Fibroblast of skin of right quadriceps (primary cell): ENCODE measurements around the gene EXOSC2.

Experiments
- DNase-seq: peaks from one replicate; pipeline ENCODE4 v3.0.0-alpha.2; 2013

Gene EXOSC2, protein sequence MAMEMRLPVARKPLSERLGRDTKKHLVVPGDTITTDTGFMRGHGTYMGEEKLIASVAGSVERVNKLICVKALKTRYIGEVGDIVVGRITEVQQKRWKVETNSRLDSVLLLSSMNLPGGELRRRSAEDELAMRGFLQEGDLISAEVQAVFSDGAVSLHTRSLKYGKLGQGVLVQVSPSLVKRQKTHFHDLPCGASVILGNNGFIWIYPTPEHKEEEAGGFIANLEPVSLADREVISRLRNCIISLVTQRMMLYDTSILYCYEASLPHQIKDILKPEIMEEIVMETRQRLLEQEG

DNA sequence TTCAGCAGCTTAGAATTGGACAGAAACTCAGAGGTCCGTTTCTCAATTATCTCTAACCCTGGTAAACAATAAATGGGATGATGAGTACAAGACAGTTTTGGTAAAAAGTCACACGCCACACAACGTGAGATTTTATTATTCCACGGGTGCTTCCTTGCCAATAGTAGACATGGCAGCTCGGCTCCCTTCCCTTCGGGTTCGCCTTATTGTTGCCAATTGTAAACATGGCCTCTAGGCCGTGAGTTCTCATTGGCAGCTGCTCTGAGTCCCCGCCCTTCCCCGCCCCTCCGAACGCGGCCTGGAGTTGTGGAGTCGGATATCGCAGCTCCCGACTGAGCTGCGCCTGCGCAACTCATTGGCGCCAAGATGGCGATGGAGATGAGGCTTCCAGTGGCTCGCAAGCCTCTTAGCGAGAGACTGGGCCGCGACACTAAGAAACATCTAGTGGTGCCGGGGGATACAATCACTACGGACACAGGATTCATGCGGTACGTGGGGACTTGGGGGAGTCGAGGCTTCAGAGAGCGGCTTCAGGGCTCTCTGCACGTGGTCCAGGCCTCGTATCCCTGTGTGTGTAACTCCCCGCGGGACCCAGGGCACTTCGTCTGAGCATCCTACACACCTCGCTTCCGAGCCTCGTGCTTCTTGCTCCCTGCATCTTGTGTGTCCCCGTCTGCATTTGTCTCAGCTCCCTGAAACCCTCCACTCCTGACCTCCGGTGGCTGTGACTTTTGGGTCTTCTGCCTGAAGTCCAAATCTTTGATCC, at the start of gene EXOSC2:
Gene EXOSC2, plus strand, starts transcription at position 355 of the 766 bp plus-strand sequence. Its CDS starts 12 bp downstream, at position 367.
- peak; percentile 98 for DNase-seq

DNA sequence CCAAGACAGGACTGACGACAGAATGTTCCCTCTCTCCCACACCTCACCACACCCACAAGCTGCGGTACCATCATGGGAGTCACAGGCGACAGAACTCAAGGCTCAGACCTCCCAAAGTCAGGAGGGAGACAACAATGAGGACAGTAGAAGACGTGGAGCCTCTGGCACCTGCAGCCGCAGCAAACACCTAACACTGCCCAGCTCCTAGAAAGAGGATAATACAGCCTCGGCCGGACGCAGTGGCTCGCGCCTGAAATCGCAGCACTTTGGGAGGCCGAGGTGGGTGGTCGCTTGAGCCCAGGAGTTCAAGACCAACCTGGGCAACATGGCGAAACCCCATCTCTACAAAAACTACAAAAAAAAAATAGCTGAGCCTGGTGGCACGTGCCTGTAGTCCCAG, 42.4 kb upstream of the EXOSC2 start:
- no peak for DNase-seq

GRCh38 chr9:130651752-130652151, 41.8 kb upstream of the EXOSC2 start:
- no peak for DNase-seq

DNA sequence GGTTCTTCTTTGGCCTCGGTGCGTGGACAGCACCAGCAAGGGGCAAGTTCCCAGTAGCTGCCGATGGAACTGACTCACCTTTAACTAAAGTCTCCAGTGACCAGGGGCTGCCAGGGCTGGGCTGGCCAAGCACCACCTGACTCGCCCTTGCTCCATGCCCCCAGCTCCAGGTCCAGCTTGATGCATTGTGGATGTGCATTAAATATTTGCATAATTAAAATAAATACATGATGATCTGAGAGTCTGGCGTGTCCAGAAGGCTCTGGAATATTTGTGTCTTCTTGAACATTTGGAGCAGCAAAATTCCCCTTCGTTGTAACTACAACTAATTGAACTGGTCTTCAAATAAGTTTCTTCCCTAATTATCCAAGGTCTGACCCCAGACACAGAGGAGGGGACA, 38.7 kb upstream of the EXOSC2 start:
- no peak for DNase-seq

DNA sequence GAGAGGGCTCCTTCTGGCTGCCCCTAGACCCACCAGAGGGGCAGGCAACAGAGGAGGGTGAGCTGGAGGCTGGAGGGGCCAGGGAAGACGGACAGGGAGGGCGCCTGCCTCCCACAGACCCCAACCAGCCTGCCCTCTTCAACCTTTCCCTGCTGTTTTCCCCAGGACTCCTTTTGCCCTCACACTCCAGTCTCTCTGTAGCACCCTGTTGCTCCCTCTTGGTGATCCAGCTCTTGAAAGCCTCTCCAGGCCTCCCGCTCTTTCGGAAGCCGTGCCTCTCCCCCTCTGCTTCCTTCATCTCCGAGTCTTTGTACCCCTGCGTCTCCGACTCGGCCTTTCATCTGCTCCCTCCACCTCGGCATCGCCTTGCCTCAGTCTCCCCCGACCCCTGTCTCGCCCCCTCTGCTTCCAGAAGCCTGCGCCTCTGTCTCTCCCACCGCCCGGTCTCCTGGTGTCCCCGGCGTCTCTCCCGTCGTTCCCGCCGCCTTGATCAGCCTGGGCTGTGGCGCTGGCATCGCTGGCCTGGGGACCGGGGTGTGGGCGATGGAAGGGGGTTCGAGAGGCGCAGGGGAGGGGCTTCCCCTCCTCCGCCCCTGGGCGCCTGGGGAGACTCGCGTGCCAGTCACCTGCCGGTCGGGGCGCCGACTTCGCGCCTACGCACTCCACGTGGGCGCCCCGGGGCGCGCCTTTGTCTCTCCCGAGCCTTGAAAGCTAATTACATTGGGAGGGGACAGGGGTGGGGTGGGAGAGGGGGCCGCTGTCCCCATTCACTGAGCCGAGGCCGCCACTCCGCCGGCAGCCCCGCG, 34.5 kb upstream of the EXOSC2 start:
- no peak for DNase-seq

- no peak for DNase-seq
Measured at GRCh38 chr9:130659699-130660248, 33.8 kb upstream of the EXOSC2 start.

GRCh38 chr9:130660326-130660682, 33.3 kb upstream of the EXOSC2 start:
- DNase-seq = no peak

DNA sequence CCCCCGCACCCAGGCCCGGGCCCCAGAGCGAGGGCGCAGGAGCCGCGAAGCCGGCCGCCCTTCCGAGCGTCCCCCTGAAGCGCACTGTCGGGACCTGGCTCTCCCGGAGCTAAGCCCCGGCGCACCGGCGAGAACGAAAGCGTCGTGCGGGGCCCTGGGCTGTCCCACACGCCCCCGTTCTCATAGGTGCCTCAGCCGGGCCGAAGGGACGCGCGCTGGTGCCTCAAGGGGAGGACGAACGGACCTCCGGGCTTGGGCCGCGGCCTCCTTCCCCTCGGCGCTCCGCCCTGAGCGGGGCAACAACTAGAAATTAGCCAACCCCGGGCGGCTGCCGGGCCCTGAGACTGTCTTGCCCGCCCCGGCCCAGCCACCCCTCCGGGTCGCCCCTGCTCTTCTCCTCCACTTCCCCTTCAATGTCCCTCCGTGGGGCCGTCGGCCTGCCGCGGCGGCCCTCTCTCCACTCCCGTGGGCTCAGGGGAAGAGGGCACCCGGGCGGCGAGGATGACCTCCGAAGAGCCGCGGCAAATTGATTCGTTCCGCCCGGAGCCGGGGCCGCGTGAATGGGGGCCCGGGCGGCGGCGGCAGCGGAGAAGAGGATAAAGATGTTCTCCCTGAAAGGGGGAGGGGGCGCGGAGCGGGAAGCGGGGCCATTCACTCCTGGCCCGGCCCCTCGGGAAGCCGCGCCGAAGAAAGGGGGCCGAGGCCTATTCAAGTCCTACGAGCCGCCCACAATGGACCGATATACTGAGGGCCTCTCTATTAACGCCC, 32.7 kb upstream of the EXOSC2 start:
- DNase-seq = no peak

- DNase-seq = no peak
Measured at GRCh38 chr9:130661451-130662098, 32.0 kb upstream of the EXOSC2 start.

GRCh38 chr9:130662099-130662969, 31.2 kb upstream of the EXOSC2 start:
- no peak for DNase-seq

GRCh38 chr9:130662970-130663257, 30.7 kb upstream of the EXOSC2 start:
- no peak for DNase-seq

DNA sequence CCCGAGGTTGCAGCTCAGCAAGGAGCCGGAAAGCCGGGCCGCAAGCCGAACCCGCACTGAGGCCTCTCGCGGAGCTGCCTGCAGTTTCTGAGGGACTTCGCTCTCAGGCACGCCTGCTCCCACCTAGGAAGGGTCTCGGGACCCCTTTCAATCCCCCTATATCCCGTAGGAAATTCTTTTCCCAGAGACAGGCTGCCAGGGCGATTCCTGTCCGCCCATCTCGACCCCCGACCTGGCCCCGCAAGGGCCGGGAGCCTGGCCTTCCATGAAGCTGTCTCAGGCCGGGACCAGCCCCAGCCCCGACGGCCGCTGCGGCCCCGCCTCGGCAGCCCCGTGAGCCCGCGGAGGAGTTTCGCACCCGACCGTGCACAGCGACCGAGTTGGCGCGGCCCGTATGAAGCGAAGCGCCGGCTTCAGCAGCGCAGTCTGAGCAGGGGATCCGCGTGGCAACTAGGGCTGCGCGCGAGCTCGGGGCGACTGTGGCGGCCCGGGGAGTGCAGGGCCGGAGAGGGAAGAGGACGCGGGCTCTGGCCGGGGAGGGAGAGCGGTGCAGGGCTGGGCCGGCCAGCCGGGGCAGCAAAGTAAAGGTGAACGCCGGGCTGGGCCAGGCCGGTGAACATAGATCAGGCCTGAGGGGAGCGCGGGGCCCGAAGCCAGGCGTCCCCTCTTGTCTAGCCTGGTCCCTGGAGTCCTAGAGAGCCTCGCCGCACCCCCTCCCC, 30.2 kb upstream of the EXOSC2 start:
- DNase-seq = no peak

DNA sequence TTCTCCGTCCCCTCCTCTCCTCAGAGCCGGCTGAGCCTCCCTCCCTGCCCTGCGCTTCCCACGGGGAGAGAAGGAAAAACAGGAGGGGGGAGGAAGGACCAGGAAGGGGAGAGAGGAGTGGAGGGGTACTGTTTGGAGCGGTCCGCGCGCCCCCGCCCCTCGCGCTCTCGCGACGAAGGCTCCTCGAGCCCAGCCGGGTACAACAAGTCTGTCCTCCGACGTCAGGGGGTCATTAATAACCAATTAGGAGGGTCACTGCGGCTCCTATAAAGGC, 29.7 kb upstream of the EXOSC2 start:
- DNase-seq = no peak

DNA sequence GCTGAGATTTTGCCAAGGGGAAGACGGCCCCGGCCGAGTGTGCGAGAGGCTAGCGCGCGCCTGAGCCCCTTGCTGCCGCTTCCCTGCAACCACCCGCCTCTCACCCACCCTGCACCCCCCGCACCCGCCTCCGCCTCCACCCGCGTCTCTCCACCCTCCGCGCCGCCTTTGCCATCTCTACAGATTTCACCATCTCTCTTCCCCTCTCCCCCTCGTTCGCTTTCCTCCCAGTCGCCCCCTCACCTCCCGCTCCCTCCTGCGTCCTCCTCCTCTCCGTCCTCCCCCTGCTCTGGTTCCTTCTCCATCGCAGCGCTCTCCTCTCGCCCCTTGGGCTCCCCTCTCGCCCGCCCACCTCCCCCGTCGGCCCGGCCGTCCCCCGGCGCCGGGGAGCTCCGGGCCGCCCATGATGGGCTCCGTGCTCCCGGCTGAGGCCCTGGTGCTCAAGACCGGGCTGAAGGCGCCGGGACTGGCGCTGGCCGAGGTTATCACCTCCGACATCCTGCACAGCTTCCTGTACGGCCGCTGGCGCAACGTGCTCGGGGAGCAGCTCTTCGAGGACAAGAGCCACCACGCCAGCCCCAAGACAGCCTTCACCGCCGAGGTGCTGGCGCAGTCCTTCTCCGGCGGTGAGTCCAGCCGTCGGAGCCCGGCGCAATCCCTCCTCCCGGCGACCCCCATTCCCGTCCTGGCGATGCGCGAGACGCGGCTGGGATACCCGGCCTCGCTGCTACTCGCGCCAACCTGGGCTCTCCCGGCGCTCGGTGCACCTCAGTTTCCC, 29.1 kb upstream of the EXOSC2 start, which contains the start of gene PRDM12:
Gene PRDM12, plus strand, starts transcription at position 344 of the 778 bp plus-strand sequence. Its CDS starts 60 bp downstream, at position 404.
- no peak for DNase-seq

GRCh38 chr9:130665029-130665430, 28.6 kb upstream of the EXOSC2 start:
- DNase-seq = no peak

DNA sequence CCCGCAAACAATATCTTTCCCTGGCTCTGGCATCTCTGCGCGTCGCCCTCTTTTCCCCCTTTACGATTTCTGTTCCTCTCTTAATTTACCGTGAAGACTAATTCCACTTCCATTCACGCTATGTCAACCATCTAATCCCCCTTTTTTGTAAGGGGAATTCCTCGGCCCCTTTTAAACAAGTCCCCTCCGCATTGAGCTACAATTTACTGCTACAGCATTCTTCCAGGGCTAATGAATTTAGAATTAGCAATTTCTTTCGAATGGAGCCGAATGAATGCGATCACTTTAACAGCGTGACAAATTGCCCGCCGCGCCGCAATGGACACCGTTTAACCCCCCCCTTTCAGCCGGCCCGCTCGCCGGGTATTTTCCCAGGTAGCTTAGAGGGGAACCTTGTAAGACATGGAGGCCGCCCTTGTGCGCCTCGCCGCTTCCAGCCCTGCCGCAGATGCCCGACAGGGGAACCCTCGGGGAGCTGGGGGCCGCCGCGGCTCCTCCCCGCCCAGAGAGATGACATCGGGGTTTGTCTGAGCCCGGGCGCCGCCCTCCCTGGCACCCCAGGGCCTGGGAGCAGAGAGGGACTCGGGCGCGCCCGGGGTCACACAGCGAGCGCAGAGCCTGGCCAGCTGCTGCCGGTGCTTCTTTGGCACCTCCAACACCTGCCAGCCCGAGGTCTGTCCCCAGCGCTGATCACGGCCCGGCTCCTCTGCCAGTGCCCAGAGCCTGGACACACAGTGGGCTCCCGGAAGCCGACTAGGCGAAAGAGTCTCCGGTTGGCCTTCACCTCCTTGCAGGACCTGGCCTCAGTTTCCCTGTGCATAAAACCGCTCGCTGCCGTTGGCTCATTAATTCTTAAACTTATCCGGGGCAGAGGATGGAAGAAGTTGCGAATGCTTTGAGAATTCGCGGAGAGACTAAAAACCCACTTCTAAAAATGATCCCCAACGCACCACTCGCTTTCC, 27.9 kb upstream of the EXOSC2 start:
- DNase-seq = no peak

DNA sequence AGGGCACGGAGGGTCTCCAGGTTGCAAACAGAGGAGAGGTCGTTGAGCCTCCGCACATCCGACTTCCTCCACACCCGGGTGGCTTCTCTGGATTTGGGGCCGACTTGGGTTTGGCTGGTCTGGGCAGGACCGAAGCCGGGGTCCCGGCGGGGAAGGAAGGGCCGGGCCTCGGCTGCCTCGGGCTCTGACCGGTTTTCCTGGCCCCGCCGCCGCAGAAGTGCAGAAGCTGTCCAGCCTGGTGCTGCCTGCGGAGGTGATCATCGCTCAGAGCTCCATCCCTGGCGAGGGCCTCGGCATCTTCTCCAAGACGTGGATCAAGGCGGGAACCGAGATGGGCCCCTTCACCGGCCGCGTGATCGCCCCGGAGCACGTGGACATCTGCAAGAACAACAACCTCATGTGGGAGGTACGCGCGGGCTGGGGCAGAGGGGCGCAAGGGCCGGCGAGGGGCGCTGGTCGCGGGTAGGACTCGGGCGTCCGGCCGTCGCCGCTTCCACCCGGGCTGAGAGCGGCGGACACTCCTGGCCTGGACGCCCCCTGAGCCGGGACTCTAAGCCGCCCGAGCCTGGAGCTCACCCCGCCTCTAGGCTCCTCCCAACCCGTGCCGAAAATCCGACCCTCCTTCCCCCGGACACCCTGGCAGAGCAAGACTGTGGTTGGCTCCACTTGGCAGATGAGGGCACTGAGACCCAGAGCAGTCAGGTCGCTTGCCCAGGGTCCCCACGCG, 27.0 kb upstream of the EXOSC2 start:
- DNase-seq = no peak

- no peak for DNase-seq
Measured at GRCh38 chr9:130667120-130667435, 26.5 kb upstream of the EXOSC2 start.
